ENCODE data around the gene STOML2.
"Not testable (repeated sequence)": the region's sequence is repeated elsewhere in the genome, so short reads cannot be mapped to it uniquely, and the experiment has no call there.

The STOML2 gene

DNA sequence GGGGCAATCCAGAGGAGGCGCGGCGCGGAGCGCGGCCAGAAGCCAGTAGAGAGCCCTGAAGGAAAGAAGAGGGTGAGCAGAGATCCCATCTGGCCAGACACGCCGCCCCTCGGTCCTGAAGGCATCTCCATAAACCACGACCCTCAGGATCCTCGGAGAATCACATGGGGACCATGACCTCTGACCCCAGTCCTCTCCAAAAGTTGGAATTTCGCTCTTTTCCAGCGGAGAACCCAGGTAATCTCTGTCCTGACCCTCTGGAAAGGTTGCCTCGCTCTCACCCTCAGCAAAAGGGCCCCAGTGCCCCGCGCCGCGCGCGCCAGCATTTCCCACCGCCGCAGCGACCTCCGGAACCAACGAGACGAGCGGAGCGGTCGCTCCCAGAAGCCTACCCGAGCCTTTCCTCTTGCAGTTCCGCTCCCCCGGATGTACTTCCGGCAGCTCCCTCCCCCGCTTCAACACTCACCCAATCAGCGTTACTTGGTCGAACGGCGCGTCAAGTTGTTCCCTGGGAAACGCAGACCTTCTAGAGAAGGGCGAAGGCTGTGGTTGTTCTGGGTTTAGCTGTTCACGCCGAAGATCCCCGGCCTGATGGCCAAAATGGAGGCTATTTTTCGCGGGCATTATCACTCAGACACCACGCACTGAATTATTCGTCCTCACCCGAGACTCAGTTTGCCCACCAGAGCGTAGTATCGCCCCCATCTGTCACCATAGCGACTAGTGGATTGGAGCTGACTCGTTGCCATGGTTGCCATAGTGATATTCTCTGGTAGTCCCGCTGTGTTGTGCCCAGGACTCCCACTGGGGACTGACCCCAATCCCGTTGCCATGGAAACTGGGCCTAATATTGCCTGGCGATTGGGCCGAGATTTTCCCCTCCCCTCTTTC is at the start of gene STOML2:
TSS of gene STOML2 (minus strand) at position 363 of the 891 bp plus-strand sequence. CDS start at position 326, 37 bp downstream.
- DNase-seq (ENCODE audit: low read depth) = peak; percentile 100
- peak within 1 kb of the TSS; percentile 95 for H3K4me3 ChIP-seq (ENCODE audit: low read depth, low read length)
- TF ChIP-seq MAX (IDR thresholded peaks at IDR 0.05; ENCODE audit: low read depth, low read length) (peak; percentile 86), POLR2A (IDR thresholded peaks at IDR 0.05; ENCODE audit: extremely low read depth, insufficient read length) (peak; percentile 96), MYC (IDR thresholded peaks at IDR 0.05; ENCODE audit: low read depth, low read length) (peak; percentile 97)
- TF ChIP-seq, protein P1, sequence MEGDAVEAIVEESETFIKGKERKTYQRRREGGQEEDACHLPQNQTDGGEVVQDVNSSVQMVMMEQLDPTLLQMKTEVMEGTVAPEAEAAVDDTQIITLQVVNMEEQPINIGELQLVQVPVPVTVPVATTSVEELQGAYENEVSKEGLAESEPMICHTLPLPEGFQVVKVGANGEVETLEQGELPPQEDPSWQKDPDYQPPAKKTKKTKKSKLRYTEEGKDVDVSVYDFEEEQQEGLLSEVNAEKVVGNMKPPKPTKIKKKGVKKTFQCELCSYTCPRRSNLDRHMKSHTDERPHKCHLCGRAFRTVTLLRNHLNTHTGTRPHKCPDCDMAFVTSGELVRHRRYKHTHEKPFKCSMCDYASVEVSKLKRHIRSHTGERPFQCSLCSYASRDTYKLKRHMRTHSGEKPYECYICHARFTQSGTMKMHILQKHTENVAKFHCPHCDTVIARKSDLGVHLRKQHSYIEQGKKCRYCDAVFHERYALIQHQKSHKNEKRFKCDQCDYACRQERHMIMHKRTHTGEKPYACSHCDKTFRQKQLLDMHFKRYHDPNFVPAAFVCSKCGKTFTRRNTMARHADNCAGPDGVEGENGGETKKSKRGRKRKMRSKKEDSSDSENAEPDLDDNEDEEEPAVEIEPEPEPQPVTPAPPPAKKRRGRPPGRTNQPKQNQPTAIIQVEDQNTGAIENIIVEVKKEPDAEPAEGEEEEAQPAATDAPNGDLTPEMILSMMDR (IDR thresholded peaks at IDR 0.05; ENCODE audit: low read depth, low read length) = no peak

DNA sequence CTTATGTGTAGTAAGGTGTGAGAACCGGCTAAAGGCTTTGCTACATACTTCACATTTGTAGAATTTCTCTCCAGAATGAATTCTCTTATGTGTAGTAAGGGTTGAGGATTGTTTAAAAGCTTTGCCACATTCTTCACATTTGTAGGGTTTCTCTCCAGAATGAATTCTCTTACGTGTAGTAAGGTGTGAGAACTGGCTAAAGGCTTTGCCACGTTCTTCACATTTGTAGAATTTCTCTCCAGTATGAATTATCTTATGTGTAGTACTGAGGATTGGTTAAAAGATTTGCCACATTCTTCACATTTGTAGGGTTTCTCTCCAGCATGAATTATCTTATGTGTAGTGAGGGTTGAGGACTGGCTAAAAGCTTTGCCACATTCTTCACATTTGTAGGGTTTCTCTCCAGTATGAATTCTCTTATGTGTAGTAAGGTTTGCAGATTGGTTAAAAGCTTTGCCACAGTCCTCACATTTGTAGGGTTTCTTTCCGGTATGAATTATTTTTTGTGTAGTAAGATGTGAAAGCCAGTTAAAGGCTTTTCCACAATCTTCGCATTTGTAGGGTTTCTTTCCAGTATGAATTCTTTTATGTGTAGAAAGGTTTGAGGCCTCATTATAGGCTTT is 45.1 kb upstream of the STOML2 start:
- not testable (repeated sequence) for H3K4me3 ChIP-seq (ENCODE audit: low read depth, low read length); DNase-seq (ENCODE audit: low read depth)

GRCh38 chr9:35142037-35142436 is 39.1 kb upstream of the STOML2 start:
- no peak overlapping the region for H3K4me3 ChIP-seq (ENCODE audit: low read depth, low read length)
- no peak for DNase-seq (ENCODE audit: low read depth)
- TF ChIP-seq POLR2A (IDR thresholded peaks at IDR 0.05; ENCODE audit: extremely low read depth, insufficient read length) (no peak), MAX (IDR thresholded peaks at IDR 0.05; ENCODE audit: low read depth, low read length) (no peak), MYC (IDR thresholded peaks at IDR 0.05; ENCODE audit: low read depth, low read length) (no peak)
- TF ChIP-seq, protein P1 (IDR thresholded peaks at IDR 0.05; ENCODE audit: low read depth, low read length) = no peak

DNA sequence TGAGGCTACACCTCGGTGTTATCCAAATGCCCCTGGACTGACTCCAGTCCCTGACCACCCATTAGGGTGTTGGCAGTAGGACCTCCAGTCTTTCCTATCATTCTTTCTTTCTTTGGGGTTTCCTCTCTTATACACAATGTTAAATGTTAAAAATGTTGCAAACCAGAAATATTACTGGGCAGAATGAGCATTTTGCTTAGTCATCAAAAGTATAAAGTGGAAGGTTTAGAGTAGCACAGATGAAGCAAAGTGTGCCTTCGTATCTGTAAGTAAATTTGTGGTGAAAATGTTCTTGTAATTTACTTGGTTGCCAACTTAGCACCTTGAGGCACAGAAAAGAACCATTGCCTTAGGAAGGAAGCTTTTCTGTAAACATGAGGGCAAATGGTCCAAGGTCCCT is 37.2 kb upstream of the STOML2 start:
- no peak for DNase-seq (ENCODE audit: low read depth)
- no peak overlapping the region for H3K4me3 ChIP-seq (ENCODE audit: low read depth, low read length)
- no peak for TF ChIP-seq MYC (IDR thresholded peaks at IDR 0.05; ENCODE audit: low read depth, low read length)
- TF ChIP-seq POLR2A (IDR thresholded peaks at IDR 0.05; ENCODE audit: extremely low read depth, insufficient read length) = no peak
- no peak for TF ChIP-seq MAX (IDR thresholded peaks at IDR 0.05; ENCODE audit: low read depth, low read length)
- TF ChIP-seq, protein P1 (IDR thresholded peaks at IDR 0.05; ENCODE audit: low read depth, low read length) = no peak

GRCh38 chr9:35136866-35137265 is 33.9 kb upstream of the STOML2 start:
- H3K4me3 ChIP-seq (ENCODE audit: low read depth, low read length) = no peak overlapping the region
- TF ChIP-seq MYC (IDR thresholded peaks at IDR 0.05; ENCODE audit: low read depth, low read length) = no peak
- TF ChIP-seq POLR2A (IDR thresholded peaks at IDR 0.05; ENCODE audit: extremely low read depth, insufficient read length) = no peak
- no peak for DNase-seq (ENCODE audit: low read depth)

- peak; percentile 16 for DNase-seq (ENCODE audit: low read depth)
- no peak overlapping the region for H3K4me3 ChIP-seq (ENCODE audit: low read depth, low read length)
- TF ChIP-seq, protein P1 (IDR thresholded peaks at IDR 0.05; ENCODE audit: low read depth, low read length) = no peak
- TF ChIP-seq POLR2A (IDR thresholded peaks at IDR 0.05; ENCODE audit: extremely low read depth, insufficient read length) = no peak
- no peak for TF ChIP-seq MAX (IDR thresholded peaks at IDR 0.05; ENCODE audit: low read depth, low read length)
- TF ChIP-seq MYC (IDR thresholded peaks at IDR 0.05; ENCODE audit: low read depth, low read length) = no peak
Measured at GRCh38 chr9:35135988-35136387, 33.1 kb upstream of the STOML2 start.
